HG02943 (cell line): ENCODE data around the gene HINFP.
A peak's percentile ranks its signal among the peaks of the same experiment; 100 is the strongest.
"Not testable (repeated sequence)": the region's sequence is repeated elsewhere in the genome, so short reads cannot be mapped to it uniquely, and the experiment has no call there.

ENCODE experiments used
- ATAC-seq: cut with Tn5 transposase; IDR thresholded peaks from one replicate; pipeline ENCODE4 v1.9.1; 2021; ENCODE audit warnings: mild to moderate bottlenecking, low read depth, moderate library complexity; ENCODE audit not compliant: unreplicated experiment

HINFP gene

DNA sequence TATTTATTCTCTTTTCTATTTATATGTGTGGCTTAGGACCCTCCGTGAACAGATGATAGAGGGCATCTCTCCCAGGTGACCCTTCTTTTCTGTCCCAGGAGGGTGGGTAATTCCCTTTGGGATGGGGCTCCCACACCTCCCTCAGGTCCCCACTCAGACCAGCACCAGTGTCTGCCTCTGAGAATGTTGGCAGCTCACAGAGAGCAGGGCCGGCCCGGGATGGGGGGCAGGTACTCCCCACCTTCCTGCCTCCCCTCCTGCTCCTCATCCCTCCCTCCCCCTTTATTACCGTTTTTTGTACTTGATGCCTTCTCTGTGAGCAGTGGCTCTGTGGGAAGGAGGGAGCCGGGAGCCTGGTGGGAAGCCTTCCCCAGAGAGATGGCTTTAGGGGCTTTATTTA, 4.8 kb upstream of the HINFP start:
- ATAC-seq = no peak

DNA sequence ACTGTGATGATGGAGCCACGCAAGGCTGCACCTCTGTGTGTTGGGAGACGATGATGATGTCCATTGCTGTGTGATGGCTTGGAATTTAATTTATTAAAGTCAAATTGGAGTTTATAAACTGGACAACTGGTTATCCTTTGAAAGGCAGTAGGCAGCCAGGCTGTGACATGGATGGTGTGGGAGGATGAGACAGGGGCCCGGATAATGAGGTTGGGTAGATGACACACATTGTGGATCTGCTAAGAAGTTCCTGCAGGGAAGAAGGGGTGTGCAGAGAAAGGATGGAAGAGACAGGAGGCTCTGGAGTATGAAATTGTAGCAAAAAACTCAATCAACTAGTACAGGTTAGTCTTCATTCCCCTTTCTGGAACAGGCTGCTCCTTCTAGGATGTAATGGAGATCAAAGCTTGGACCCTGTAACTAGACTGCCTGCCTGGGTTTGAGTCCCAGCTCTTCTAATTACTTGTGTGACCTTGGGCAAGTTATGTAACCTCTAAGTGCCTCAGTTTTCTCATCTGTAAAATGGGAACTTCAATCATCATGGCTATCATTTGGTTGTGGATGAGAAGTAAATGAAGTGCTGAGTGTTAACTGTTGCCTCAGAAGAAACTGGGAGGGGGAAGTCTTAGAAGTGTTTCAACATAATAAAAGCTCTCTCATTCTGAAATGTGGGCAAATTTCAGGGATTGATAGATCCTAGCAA, 4.2 kb upstream of the HINFP start:
- ATAC-seq = no peak

DNA sequence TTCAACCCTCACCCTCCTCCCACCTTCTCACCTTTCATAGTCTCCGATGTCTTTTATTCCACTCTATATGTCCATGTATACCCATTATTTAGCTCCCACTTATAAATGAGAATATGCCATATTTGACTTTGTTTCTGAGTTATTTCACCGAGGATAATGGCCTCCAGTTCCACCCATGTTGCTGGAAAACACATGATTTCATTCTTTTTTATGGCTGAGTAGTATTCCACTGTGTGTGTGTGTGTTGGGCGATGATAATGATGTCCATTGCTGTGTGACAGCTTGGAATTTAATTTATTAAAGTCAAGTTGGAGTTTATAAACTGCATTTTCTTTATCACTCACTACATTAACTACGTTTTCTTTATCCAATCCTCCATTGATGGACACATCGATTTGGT, 3.2 kb upstream of the HINFP start:
- no peak for ATAC-seq

DNA sequence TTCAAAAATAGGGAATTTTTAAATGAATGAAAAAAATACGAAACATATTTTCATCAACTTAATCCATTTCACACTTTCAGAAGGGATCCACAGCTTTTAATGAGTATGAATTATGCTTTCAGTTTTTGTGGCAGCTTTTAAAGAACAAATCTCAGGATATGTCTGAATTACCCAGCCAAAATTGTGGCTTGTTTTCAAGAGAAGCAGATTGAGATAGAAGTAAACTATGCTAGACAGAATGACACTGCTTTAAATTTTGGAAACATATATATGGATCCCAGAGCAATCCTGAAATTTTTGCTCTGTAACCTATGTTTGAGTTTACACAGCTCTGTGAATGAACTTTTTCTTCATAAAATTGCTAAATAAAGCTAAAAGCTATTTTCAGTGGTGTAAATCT, 2.4 kb upstream of the HINFP start:
- ATAC-seq = no peak

DNA sequence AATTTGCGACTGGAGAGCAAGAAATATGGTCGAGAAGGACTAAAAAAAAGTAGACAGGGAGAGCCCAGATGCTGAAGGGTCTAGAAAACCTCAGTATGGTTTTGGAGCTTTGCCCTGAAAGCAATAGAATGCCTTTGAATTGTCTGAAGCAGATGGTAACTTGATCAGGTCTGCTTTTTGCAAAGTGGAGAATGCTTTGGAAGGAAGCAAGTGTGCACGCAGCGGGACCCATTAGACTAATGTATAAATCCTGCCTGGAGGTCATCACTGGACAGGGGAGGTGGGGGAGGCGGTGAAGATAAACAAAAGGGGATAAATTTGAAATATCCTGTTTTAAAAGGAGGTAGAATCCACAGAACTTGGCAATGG, 757 bp upstream of the HINFP start:
- ATAC-seq = no peak

DNA sequence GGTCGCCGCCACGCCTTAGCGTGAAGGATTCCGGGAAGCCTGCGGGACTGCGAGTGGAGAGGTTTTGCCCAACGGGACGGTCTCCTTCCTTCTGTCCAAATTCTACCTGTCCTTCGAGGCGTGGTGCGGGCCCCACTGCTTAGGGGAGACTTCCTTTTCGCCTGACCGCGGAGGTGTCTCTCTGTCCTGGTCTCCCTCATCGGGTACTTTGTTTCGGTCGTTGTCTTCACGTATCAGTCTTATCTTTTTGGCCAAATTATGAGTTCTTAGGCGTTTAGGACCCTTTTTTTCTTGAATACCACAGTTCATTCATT, 388 bp downstream of the HINFP start:
- ATAC-seq = peak; percentile 11

DNA sequence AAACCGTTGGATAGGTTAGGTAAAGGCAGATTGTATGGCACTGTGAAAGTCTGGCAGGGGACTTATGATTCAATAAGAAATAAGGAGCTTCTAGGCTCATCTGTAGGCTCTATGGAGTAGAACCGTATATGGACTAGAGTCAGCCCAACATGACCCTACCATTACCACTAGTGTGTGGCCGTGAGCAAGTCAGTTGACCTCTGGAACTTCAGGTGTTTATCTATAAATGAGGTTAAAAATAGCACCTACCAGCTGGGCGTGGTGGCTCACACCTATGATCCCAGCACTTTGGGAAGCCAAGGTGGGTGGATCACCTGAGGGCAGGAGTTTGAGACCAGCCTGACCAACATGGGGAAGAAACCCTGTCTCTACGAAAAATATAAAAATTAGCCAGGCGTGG, 4.4 kb downstream of the HINFP start:
- no peak for ATAC-seq

DNA sequence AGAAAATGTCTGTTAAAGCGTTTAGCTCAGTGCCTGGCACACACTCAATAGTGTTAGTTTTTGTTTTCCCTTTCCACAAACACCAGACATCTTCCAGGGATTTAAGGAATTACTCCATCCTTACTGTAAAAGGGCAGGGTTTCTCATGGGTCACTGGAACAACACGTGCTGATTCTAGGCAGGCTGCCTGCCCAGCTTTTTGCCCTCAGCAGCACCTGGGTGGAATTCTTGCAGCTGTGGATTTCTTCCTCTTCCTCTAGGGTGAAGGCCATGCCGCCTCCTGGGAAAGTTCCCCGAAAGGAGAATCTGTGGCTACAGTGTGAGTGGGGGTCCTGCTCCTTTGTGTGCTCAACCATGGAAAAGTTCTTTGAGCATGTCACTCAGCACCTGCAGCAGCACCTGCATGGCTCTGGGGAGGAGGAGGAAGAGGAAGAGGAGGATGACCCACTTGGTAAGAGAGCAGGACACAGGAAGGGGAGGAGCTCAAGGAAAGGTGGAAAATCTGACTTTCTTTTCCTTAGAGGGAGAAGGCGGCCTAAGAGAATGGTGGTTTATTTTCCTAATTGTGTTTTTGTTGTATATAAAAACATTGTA, 5.4 kb downstream of the HINFP start:
- no peak for ATAC-seq

DNA sequence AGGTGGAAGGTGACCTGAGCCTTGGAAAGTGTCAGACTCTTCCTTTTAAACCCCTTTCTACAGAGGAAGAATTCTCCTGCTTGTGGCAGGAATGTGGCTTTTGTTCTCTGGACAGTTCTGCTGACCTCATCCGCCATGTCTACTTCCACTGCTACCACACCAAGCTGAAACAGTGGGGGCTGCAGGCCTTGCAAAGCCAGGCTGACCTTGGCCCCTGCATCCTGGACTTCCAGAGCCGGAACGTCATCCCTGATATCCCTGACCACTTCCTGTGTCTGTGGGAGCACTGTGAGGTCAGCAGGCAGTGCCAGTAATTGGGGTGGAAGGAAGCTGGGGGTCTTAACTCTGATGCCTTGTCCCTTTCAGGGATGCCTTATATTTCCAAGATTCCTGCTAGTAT, 9.3 kb downstream of the HINFP start:
- no peak for ATAC-seq

DNA sequence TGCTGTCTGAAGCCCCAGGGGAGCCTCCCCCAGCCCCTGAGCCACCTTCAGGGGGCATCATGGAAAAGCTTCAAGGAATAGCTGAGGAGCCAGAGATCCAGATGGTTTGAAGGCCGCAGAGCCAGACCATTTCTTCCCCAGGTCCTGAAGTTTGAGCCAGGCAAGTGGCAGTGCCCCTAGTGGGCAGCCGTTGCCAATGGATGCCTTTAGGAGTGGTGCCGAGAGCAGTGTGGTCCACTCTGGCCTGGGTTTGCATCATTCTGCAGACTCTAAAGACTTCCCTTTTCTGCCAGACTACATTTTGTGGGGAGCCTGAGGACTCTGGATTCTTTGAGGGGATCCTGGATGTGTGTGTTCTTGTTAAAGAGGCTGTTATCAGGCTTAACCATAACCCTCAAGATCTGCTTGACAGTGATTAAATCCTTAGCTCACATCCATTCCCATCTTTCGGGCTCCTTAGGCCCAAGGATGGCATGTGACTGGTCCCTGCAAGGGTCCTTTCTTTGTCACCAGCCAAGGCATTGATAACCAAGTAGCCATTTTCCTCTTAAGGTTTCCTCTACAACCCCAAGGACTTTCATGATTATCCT, 13.1 kb downstream of the HINFP start:
- ATAC-seq = no peak

DNA sequence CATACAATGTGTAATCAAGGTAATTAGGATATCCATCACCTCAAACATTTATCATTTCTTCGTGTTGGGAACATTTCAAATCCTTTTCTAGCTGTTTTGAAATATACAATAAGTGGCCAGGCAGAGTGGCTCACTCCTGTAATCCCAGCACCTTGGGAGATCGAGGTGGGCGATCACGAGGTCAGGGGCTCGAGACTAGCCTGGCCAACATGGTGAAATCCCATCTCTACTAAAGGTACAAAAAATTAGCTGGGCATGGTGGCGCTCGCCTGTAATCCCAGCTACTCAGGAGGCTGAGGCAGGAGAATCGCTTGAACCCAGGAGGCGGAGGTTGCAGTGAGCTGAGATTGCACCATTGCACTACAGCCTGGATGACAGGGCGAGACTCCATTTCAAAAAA, 17.9 kb downstream of the HINFP start:
- ATAC-seq = not testable (repeated sequence)

DNA sequence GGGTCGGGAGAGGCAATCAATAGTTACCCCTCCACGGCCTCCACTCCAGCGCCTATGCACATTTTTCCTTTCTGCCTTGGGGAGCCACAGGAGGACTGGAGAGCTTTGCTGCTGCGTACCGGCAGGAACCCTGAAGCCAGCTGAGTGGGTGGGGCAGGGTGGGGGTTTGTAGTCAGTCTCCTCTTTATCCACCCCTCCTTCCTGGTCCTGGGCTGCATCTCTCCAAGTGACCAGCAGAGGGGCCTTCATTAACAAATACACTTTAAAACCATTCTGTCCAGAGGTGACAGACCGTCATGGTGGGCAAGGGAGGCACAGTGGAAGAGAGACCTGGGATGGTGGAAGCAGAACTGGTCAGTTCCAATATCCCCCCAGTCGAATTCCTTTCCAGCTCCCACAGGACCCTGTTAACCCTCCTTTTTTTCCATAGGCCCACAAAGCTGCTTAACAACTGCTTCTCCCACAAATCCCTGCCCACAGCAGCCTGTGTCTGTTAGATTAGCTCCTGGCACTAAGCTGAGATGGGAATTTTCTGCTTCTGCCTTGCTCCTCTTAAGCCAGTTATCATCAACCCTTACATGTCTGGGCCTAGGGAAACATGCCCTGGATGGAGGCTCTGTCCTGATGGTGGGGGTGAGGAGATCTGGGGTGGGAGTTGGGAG, 23.6 kb downstream of the HINFP start:
- no peak for ATAC-seq

DNA sequence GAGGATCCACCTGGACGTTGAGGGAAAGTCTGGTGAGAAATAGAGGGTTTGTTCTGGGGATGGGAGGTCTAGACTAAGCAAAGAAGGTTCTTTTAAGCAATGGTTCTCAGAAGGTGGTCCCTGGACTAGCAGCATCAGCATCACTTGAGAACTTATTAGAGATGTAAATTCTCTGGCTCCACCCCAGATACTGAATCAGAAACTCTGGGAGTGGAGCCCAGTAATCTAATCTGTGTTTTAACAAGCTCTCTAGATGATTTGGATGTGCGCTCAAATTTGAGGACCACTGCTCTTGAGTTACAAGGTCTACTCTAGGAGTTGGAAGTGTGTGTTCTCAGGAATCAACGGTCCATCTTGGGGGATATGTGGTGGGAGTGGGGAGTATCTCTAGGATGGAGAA, 24.2 kb downstream of the HINFP start:
- ATAC-seq = no peak

DNA sequence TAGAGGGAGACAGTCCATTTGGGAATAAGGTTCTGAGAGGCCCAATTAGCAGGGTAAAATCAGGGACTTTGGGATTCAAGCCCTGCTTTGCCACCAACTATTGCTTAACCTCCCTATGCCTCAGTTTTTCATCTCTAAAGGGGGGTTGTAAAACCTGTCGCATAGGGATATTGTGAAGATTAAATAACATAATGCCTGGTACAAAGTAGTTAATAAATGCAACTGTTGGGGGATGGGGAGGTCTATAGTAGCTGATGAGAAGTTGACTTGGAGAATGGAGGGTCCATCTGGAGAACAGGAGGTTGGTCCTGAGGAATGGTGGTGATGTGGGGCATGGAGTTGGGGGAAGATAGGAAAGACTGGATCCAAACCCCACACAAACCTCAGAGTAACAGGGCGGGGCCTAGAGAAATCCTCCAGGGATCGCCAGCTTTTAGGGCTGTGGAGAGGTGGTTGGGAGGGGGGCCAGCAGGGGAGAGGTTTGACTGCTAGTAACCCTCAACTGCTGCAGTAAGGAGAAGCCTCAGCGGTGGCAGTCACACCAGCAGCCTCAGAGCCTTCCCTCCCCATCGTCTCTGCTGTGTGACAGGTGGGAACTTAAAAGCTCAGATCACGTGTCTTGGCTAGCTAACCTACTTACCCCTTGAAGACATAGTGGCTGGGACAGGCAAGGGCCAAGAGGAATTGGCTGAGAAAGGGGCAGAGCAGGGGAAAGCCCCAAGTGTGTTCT, 26.4 kb downstream of the HINFP start:
- no peak for ATAC-seq

DNA sequence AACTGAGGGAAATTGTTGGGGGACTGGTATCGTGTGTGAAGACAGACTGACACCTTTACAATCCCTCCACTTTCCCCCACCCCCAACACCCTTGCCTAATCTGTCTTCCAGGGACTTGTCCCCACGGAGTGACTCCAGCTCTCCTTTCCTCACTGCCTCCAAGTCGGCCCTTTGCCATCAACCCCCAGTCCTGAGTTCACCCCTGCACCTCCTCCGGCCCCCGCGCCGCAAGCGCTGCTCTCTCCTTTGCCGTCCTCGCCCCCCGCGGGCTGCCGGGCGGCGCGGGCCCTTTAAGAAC, 27.3 kb downstream of the HINFP start:
- no peak for ATAC-seq

DNA sequence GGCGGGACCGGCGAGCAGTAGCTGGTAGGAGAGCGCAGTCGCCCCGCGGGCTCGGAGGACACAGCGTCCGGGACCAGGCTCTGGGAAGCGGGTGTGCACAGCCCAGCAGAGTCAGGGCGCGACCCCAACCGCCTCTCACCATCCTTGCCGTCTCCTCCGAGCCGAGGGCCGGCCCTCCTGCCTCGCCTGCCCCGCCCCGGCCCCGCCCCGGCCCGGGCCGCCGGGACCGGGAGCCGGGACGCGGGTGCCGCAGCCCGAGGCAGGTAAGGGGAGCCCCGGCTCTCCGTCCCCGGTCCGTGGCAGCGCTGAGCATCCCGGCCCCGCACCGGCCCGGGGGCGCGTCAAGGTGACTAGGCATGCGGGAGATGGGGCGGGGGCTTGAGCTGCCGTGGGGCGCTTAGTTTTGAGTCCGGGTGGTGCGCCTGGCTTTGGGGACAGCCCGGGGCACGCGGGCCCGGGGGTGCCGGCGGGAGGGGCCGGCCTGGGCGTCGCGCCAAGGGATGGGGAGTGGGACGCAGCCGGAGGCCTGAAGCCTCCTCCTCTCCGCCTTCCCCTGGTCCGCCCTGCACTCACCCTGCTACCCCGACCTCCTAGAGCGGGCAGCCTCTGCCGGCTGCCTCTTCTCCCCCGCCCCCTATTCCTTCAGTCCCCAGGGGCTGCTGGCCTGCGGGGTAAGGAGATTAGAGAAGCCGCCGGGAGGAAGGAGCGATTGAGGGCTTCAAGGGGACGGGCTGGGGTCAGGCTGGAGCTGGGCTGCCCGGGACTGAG, 27.8 kb downstream of the HINFP start, which contains the start of gene ABCG4:
Gene ABCG4, plus strand, starts transcription at position 35 of the 768 bp plus-strand sequence. CDS start 914 bp downstream, outside the sequence.
- no peak for ATAC-seq

DNA sequence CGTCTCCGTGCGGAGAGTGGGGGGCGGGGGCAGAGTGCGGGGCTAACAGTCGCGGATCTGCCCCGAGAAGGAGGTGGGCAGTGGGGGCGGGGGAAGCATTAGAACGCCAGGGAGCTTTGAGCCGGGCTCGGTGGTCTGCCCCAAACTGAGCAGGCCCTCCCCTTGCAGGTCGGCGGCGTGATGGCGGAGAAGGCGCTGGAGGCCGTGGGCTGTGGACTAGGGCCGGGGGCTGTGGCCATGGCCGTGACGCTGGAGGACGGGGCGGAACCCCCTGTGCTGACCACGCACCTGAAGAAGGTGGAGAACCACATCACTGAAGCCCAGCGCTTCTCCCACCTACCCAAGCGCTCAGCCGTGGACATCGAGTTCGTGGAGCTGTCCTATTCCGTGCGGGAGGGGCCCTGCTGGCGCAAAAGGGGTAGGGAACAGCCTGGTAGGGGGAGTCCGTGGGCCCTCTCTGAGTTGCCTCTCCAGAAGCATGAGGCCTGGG, 28.5 kb downstream of the HINFP start:
- no peak for ATAC-seq

DNA sequence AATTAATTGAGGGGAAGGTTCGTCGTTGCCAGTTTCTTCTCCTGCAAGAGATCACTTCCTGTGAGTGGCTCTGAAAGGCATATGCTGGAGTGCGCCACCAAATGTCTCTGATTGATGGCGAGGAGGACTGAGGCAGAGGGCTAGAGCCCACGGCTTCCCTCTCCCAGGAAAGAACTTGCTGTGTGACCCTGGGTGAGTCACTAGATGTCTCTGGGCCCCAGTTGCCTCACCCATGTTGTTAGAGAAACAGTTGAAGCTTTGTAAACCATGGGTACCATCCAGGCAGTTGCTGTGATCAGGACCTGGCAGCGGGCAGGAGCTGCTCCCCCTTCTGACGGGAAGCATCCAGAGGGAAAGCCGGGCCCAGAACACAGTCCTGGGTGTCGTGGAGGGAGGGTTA, 30.7 kb downstream of the HINFP start:
- no peak for ATAC-seq

DNA sequence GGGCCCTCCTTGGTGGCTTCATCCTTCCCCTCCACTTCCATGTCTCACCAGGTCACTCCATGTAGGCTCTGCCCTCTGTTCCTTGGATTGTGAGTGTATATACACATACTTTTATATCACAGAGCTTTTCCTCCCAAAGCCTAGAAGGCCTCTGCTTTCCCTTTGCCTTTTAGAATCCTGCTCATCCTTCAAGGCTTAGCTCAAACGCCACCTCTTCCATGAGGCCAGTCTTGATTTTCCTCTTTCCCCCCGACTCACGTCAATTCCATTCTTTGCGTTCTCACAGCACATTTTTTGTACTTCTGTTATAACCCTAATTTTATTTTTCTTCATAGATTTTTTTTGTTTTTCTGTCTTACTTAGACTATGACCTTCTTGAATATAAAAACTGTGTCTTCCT, 31.2 kb downstream of the HINFP start:
- no peak for ATAC-seq

DNA sequence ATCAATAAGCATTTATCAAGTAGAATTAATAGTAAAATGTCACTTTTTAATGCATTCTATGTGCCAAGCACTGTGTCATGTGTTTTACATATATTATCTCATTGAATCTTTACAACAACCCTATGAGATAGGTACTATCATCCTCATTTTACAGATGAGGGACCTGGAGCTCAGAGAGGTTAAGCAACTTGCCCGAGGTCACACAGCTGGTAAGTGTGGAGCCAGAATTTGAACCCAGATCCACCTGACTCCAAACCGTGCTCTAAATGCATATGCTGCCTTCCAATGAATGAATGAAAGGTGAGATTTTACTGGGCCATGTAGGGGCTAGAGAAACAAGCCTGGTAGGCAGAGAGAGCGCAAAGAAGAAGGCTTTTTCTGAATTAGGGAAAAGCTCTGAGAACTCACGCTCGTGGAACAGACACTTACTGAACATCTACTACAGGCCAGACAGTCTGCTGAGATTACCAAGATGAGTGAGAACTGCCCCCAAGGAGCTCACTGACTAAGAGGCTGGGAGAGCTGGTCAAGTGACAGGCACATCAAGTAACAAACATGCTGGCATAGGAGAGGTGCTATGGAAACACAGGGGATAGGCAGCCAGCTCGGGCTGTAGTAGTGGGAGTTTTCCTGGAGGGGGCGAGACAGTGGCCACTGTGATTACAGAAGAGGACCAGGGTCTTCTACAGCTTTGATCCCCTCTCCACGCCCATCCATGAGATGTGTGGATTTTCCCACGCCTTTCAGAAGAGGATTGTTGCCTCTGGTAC, 31.9 kb downstream of the HINFP start:
- no peak for ATAC-seq
